Measurements from ENCODE around the gene NRDE2. TPM values are rescaled to one million over a fixed set of nuclear protein-coding genes. Genes with fewer than 3 reads are reported as not detected.
"Not testable (repeated sequence)": the region's sequence is repeated elsewhere in the genome, so short reads cannot be mapped to it uniquely, and the experiment has no call there.

NRDE2 gene
- total and polyA plus RNA-seq, 8 donors = 17.4 to 25.7 (median 21.5) TPM

DNA sequence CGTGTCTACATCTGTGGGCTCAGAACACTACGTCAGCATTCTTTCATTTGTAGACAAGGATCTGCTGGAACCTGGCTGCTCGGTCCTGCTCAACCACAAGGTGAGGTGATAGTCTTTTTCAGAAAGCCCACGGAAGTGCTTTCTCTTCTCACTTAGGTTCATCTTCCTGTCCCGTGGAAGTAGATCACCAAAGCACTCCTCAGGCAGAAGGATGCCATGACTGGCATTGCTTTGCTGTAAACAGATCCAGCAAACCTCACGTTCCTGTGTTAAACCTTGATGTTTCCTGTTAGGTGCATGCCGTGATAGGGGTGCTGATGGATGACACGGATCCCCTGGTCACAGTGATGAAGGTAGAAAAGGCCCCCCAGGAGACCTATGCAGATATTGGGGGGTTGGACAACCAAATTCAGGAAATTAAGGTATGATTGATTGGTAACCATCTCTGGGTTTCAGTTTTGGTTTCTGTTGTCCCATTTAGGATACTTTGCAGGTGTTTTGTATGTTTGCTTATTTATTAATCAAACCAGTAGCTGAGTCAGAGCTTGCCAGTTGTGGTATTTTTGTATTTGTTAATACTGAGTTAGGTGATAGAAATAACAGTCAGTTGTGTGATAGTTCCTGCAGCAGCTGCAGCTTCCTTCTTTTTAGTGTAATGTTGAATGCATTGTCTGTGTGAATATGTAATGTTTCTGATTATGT lies 67.8 kb downstream of the NRDE2 start:
- DNase-seq (no peak), ATAC-seq (no peak)
- TF ChIP-seq, protein P1, sequence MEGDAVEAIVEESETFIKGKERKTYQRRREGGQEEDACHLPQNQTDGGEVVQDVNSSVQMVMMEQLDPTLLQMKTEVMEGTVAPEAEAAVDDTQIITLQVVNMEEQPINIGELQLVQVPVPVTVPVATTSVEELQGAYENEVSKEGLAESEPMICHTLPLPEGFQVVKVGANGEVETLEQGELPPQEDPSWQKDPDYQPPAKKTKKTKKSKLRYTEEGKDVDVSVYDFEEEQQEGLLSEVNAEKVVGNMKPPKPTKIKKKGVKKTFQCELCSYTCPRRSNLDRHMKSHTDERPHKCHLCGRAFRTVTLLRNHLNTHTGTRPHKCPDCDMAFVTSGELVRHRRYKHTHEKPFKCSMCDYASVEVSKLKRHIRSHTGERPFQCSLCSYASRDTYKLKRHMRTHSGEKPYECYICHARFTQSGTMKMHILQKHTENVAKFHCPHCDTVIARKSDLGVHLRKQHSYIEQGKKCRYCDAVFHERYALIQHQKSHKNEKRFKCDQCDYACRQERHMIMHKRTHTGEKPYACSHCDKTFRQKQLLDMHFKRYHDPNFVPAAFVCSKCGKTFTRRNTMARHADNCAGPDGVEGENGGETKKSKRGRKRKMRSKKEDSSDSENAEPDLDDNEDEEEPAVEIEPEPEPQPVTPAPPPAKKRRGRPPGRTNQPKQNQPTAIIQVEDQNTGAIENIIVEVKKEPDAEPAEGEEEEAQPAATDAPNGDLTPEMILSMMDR (IDR thresholded peaks at IDR 0.05) = no peak
- Histone ChIP-seq H3K27ac (no peak overlapping the region), H3K27me3 (no peaks in the 10 kb centered on the region), H3K9me3 (no peaks in the 10 kb centered on the region), H3K4me3 (no peak overlapping the region), H3K36me3 (peaks cover 3 to 94% of the 10 kb centered on the region in 2 donors), H3K4me1 (peaks cover 0 to under 1% of the 10 kb centered on the region in 2 donors)
- intact Hi-C loops (cut with DNase I) = no loop called here

DNA sequence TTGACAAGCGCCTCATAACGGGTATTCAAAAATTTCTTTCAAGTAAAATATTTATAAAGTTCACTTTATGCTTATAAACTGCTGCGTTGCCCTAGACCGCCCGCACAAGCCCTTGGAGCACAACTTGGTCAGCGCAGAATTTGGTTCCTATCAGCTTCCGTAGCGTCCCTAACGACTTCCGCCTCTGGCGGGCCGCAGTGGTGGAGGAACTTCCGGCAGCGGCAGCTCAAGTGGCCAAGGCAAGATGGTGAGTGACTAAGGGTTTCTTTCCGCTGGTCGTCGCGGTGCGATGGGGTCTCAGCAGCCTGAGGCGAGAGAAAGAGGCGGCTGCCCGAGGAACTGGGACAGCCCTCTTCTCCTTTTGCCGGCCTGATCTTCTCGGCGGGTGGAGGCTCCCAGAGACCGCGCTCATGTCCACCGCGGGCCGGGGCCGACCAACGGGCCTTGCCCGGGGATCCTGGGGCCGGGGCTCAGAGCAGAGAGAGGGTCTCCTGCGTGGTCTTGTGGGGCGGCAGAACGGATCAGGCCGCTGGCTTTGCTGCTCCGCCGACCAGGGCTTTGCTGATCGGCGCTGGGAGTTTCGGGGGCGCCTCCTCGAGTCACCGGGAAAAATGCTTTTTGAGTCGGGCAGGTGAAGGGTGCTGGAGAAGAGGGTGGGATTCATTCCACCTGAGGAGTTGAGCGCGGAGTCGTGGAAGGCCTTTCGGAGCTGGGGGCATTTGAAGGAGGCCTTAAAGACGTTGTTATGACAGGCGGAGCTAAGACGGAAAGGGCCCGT lies 75.2 kb downstream of the NRDE2 start, which contains the start of gene PSMC1:
TSS of gene PSMC1 (plus strand) at position 200 of the 778 bp plus-strand sequence. CDS start at position 245, 45 bp downstream.
- DNase-seq = peak; percentile 88 to 95 (median 94)
- H3K4me3 ChIP-seq = peak within 1 kb of the TSS; percentile 91 to 99
- TF ChIP-seq, protein P1 (IDR thresholded peaks at IDR 0.05) = no peak
- intact Hi-C loops (cut with DNase I) = no loop called here
- no peaks in the 10 kb centered on the region for H3K9me3 ChIP-seq
- H3K36me3 ChIP-seq = peaks cover 3 to 28% of the 10 kb centered on the region in 2 donors
- peaks cover 11 to 19% of the 10 kb centered on the region in 2 donors for H3K4me1 ChIP-seq
- H3K27ac ChIP-seq = peak within 1 kb of the TSS; percentile 65 to 87
- peaks cover 0 to 29% of the 10 kb centered on the region in 2 donors for H3K27me3 ChIP-seq
- peak; percentile 99 for ATAC-seq

DNA sequence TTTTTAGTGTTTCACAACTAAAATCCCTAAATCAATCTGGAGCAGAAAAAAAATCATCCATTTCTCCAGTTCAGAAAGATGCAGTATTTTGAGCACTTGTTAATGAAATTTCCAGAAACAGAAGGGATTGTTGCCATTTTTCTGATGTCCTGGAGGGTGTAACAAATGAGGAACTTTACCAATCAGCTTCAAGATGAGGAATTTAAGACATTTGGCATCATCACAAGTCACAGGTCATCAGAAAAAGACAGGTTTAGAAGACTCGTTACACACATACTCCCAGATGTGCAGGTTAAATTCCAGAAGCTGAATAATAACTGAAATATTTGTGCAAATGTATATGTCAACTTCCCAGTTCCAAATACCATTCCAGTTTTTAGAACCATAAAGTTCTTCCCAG lies 75.9 kb downstream of the NRDE2 start:
- TF ChIP-seq, protein P1 (IDR thresholded peaks at IDR 0.05) = no peak
- intact Hi-C loops (cut with DNase I) = no loop called here
- DNase-seq (no peak), ATAC-seq (no peak)
- peak overlapping the region; percentile 91 to 99 for H3K4me3 ChIP-seq
- H3K36me3 ChIP-seq = peaks cover 0 to 22% of the 10 kb centered on the region in 2 donors
- H3K9me3 ChIP-seq = no peaks in the 10 kb centered on the region
- peaks cover 11 to 19% of the 10 kb centered on the region in 2 donors for H3K4me1 ChIP-seq
- H3K27ac ChIP-seq = peak overlapping the region; percentile 65 to 87
- peaks cover 0 to 32% of the 10 kb centered on the region in 2 donors for H3K27me3 ChIP-seq

DNA sequence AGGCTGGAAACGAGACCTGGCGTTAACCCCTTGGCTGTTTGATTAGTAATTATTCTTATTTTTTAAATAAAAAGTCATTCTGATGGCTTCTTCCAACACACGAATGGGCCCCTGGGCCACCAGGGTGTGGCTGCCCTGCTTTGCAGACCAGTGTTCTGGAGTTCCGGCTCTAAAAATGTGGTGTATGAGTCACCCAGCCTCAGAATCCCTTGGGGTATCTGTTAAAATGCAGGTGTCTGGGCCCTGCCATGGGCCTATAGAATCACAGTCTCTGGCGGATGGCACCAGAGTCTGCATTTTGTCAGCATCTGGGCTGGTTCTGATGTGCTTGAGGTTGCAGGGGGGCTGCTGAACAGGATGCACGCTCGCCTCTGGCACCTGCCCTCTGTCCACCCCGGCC lies 77.9 kb downstream of the NRDE2 start:
- no peak for DNase-seq
- H3K9me3 ChIP-seq = no peaks in the 10 kb centered on the region
- H3K27ac ChIP-seq = no peak overlapping the region
- H3K4me1 ChIP-seq = peaks cover 11 to 18% of the 10 kb centered on the region in 2 donors
- H3K36me3 ChIP-seq = peaks cover 0 to 2% of the 10 kb centered on the region in 2 donors
- no peak overlapping the region for H3K4me3 ChIP-seq
- no peak for ATAC-seq
- TF ChIP-seq, protein P1 (IDR thresholded peaks at IDR 0.05) = no peak
- intact Hi-C loops (cut with DNase I) = no loop called here
- H3K27me3 ChIP-seq = peaks cover 0 to 32% of the 10 kb centered on the region in 2 donors

DNA sequence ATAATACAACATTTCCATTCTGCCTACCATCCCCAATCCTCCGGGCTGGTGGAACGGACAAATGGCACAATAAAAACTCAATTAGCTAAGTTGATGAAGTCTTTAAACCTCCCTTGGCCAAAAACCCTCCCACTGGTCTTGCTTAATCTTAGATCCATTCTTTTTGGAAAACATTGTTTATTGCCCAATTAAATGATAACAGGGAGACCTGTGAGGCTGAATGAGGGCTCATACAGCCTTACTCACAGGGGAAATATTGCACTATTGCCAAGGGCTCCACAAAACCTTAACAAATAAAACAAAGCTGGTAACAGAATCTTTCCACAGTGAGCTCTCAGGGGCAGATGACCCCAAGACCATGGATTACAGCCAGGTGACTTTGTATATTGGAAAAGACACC lies 83.1 kb downstream of the NRDE2 start:
- no peak for DNase-seq
- peaks cover 0 to 19% of the 10 kb centered on the region in 2 donors for H3K27me3 ChIP-seq
- ATAC-seq = no peak
- no peak overlapping the region for H3K27ac ChIP-seq
- intact Hi-C loops (cut with DNase I) = no loop called here
- H3K4me1 ChIP-seq = no peaks in the 10 kb centered on the region
- TF ChIP-seq, protein P1 (IDR thresholded peaks at IDR 0.05) = no peak
- H3K9me3 ChIP-seq = no peaks in the 10 kb centered on the region
- H3K4me3 ChIP-seq = no peak overlapping the region
- no peaks in the 10 kb centered on the region for H3K36me3 ChIP-seq

DNA sequence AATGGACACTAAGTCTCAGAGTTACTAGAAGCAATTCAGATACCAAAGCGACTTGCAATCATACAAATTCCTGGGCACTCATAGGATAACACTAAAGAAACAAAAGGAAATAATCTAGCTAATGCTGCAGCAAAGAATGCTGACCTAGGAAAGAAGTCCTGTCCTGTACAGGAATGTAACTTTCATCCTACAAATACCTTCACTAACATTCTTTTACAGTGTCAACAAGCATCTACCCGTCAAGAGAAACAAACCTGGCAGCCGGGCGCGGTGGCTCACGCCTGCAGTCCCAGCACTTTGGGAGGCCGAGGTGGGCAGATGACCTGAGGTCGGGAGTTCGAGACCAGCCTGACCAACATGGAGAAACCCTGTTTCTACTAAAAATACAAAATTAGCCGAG lies 84.3 kb downstream of the NRDE2 start:
- ATAC-seq; H3K36me3 ChIP-seq; H3K4me1 ChIP-seq; H3K9me3 ChIP-seq; intact Hi-C loops (cut with DNase I); DNase-seq; H3K4me3 ChIP-seq; H3K27ac ChIP-seq: not testable (repeated sequence)
- H3K27me3 ChIP-seq = peaks cover 0 to 11% of the 10 kb centered on the region in 2 donors

All from left lung (tissue), 10 donors.